Adrenal gland (tissue), 12 donors: Measurements from ENCODE around the gene CTAGE8. TPM values are rescaled to one million over a fixed set of nuclear protein-coding genes. Genes with fewer than 3 reads are reported as not detected.
"Not testable (repeated sequence)": the region's sequence is repeated elsewhere in the genome, so short reads cannot be mapped to it uniquely, and the experiment has no call there.

ENCODE experiments used
- DNase-seq, 7 donors: peaks; one replicate each; pipeline ENCODE4 v3.0.0-alpha.2; 2019 to 2020
- H3K27ac ChIP-seq, 5 donors: fragments of 200-600 bp; sonication (generic) in 4 of 5; 1 replicate in 3 of 5; 2 replicates in 2 of 5; pipeline versions ENCODE4 v1.5.1 to v1.8.0; 2016 to 2020; ENCODE audit warnings: mild to moderate bottlenecking in 1 of 5
- H3K27me3 ChIP-seq: fragments of 200-600 bp; 2 replicates; pipeline ENCODE4 v1.8.0; 2021
- H3K36me3 ChIP-seq, 2 donors: fragments of 200-600 bp; replicated peaks in 1 of 2; 1 replicate in 1 of 2; 2 replicates in 1 of 2; pipeline versions ENCODE4 v1.5.1 to v1.8.0; 2018 to 2022
- H3K4me1 ChIP-seq, 2 donors: fragments of 200-600 bp; replicated peaks in 1 of 2; 1 replicate in 1 of 2; 2 replicates in 1 of 2; pipeline versions ENCODE4 v1.5.1 to v1.8.0; 2018 to 2021
- H3K4me3 ChIP-seq, 4 donors: fragments of 200-600 bp; sonication (generic) in 3 of 4; one replicate each; pipeline ENCODE4 v1.5.1; 2016 to 2018
- H3K9me3 ChIP-seq, 3 donors: fragments of 200-600 bp; sonication (generic) in 1 of 3; replicated peaks in 1 of 3; 1 replicate in 2 of 3; 2 replicates in 1 of 3; pipeline versions ENCODE4 v1.5.1 to v1.8.0; 2016 to 2021
- POLR2A ChIP-seq, 2 donors: fragments of 450-650 bp; IDR thresholded peaks; one replicate each; pipeline ENCODE4 v1.6.1; 2017; ENCODE audit warnings: antibody characterized with exemption in 2 of 2, mild to moderate bottlenecking in 2 of 2, moderate library complexity in 1 of 2
- WGBS, 4 donors: extraction: QIAGEN DNeasy Blood & Tissue Kit in 2 of 4; methylation state at CpG; one replicate each; pipeline versions ENCODE4 v1.1.5 to v1.1.7; 2013 to 2017; 5-methylcytosine and 5-hydroxymethylcytosine counted together
- intact Hi-C, 2 donors: fragments of 100-400 bp; cut with DNase I; formaldehyde crosslinking; loops; one replicate each; pipeline versions ENCODE4 v1.14.1 to v1.15.0; 2022 to 2023
- polyA plus RNA-seq, 3 donors: library from polyadenylated mRNA; stranded (reverse); fragments of 200-250 nt in 2 of 3; fragments of 350-450 nt in 1 of 3; fragmentation: Illumina TruSeq in 1 of 3; extraction: RNeasy Lipid Tissue Mini Kit (QIAGEN cat#74804) in 1 of 3; gene quantifications; one replicate each; pipeline ENCODE4 v1.2.3, GENCODE V29; 2013 to 2014
- total RNA-seq, 9 donors: library from RNA; depleted of rRNA in 4 of 9; stranded (reverse); fragments of >200 nt in 4 of 9; fragments of 120-200 nt in 1 of 9; fragmentation: NEBNext Ultra II Directional in 1 of 9; extraction: Animal tissue kit (Norgen Biotek cat#: 25700) in 1 of 9; gene quantifications; one replicate each; pipeline versions ENCODE4 v1.1.0 to v1.2.4, GENCODE V29; 2013 to 2023
- TF ChIP-seq, protein P1 (sequence below), 6 experiments: fragments of 450-650 bp in 4 of 6; fragments of 200-600 bp in 2 of 6; sonication (generic) in 1 of 6; IDR thresholded peaks; 1 replicate in 5 of 6; 2 replicates in 1 of 6; pipeline versions ENCODE4 v1.5.1 to v1.8.0; 2016 to 2021; ENCODE audit warnings: antibody characterized with exemption in 6 of 6, mild to moderate bottlenecking in 2 of 6, moderate library complexity in 1 of 6
- donor health status: healthy with polysubstance abuse.
- donor health status: Bipolar disorder and iron deficiency.
- donor health status: DM: yes; HTN: yes; CAD: no.
- donor health status: DM: no; HTN: no; CAD: no.
- donor health status: DM: no; HTN: no; CAD: no.
- donor health status: DM: yes; HTN: yes; CAD: no.

Gene CTAGE8
- total and polyA plus RNA-seq, 12 donors = 0.22 to 1.9 (median 0.40) TPM; not detected in 7

- Histone ChIP-seq H3K36me3 (no peaks in the 10 kb centered on the region), H3K4me3 (no peak overlapping the region), H3K27me3 (no peaks in the 10 kb centered on the region), H3K27ac (no peak overlapping the region), H3K4me1 (no peaks in the 10 kb centered on the region), H3K9me3 (no peaks in the 10 kb centered on the region)
- WGBS, 4 donors = 65 to 81% (median 73%) methylated on average over 3 of the region's 3 CpGs
- TF ChIP-seq, protein P1, sequence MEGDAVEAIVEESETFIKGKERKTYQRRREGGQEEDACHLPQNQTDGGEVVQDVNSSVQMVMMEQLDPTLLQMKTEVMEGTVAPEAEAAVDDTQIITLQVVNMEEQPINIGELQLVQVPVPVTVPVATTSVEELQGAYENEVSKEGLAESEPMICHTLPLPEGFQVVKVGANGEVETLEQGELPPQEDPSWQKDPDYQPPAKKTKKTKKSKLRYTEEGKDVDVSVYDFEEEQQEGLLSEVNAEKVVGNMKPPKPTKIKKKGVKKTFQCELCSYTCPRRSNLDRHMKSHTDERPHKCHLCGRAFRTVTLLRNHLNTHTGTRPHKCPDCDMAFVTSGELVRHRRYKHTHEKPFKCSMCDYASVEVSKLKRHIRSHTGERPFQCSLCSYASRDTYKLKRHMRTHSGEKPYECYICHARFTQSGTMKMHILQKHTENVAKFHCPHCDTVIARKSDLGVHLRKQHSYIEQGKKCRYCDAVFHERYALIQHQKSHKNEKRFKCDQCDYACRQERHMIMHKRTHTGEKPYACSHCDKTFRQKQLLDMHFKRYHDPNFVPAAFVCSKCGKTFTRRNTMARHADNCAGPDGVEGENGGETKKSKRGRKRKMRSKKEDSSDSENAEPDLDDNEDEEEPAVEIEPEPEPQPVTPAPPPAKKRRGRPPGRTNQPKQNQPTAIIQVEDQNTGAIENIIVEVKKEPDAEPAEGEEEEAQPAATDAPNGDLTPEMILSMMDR (IDR thresholded peaks at IDR 0.05) = no peak
- TF ChIP-seq POLR2A (IDR thresholded peaks at IDR 0.05) = no peak
- intact Hi-C loops = no loop called here
- DNase-seq = no peak
Observed at GRCh38 chr7:144256112-144256511, 13.0 kb downstream of the CTAGE8 start.

GRCh38 chr7:144255471-144255897, 13.6 kb downstream of the CTAGE8 start:
- H3K27me3 ChIP-seq = no peaks in the 10 kb centered on the region
- no peak overlapping the region for H3K4me3 ChIP-seq
- no peak for TF ChIP-seq POLR2A (IDR thresholded peaks at IDR 0.05)
- TF ChIP-seq, protein P1 (IDR thresholded peaks at IDR 0.05) = no peak
- DNase-seq = no peak
- intact Hi-C loops = no loop called here
- 69 to 75% (median 71%) methylated on average over 5 of the region's 5 CpGs for WGBS, 4 donors
- H3K9me3 ChIP-seq = no peaks in the 10 kb centered on the region
- H3K27ac ChIP-seq = no peak overlapping the region
- H3K36me3 ChIP-seq = no peaks in the 10 kb centered on the region
- H3K4me1 ChIP-seq = no peaks in the 10 kb centered on the region

- H3K27ac ChIP-seq, DNase-seq, H3K9me3 ChIP-seq, H3K27me3 ChIP-seq, H3K36me3 ChIP-seq, H3K4me3 ChIP-seq, H3K4me1 ChIP-seq, intact Hi-C loops: not testable (repeated sequence)
- WGBS, 4 donors = no CpG with 5 or more reads among the region's 4 CpGs
Observed at GRCh38 chr7:144252307-144252706, 16.8 kb downstream of the CTAGE8 start.

GRCh38 chr7:144247674-144248330, 21.3 kb downstream of the CTAGE8 start:
- H3K9me3 ChIP-seq, intact Hi-C loops, H3K27me3 ChIP-seq, H3K4me3 ChIP-seq, DNase-seq, H3K27ac ChIP-seq, H3K4me1 ChIP-seq, H3K36me3 ChIP-seq: not testable (repeated sequence)
- WGBS, 4 donors = no CpG with 5 or more reads among the region's 1 CpG

DNA sequence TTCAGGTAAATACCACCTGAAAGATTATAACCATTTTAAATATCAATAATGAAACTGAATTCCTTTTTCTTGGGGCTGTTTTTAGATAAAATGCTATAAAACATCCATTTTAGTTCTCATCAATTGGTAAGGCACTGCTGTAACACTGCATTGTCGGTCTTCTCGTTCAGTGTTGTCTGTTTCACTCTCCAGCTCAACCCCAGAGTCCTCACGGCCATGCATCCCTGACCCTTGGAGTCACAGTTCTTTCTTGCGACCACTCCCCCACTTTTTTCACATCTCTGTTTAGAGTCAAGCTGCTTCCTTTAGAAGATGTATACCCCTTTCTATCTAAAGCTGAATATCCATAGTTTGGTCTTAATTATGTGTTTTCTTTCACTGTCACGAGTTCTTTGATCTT, 22.1 kb downstream of the CTAGE8 start:
- H3K4me3 ChIP-seq, intact Hi-C loops, H3K36me3 ChIP-seq, H3K9me3 ChIP-seq, H3K4me1 ChIP-seq, H3K27me3 ChIP-seq, DNase-seq, H3K27ac ChIP-seq: not testable (repeated sequence)
- WGBS, 4 donors = no CpG with 5 or more reads among the region's 5 CpGs

GRCh38 chr7:144245372-144245771, 23.7 kb downstream of the CTAGE8 start:
- H3K36me3 ChIP-seq, intact Hi-C loops, H3K4me1 ChIP-seq, DNase-seq, H3K4me3 ChIP-seq, H3K27me3 ChIP-seq, H3K9me3 ChIP-seq, H3K27ac ChIP-seq: not testable (repeated sequence)
- no CpG with 5 or more reads among the region's 2 CpGs for WGBS, 4 donors

- H3K4me3 ChIP-seq, H3K27ac ChIP-seq, intact Hi-C loops, H3K9me3 ChIP-seq, H3K36me3 ChIP-seq, H3K27me3 ChIP-seq, DNase-seq, H3K4me1 ChIP-seq: not testable (repeated sequence)
- 90 to 100% (median 93%) methylated on average over 1 of the region's 2 CpGs for WGBS, 4 donors
Observed at GRCh38 chr7:144239365-144239764, 29.7 kb downstream of the CTAGE8 start, which contains the start of gene OR2A42. TSS of gene OR2A42 (minus strand) at chr7:144239605. CDS start at chr7:144232843, 6,762 bp downstream.

- H3K27me3 ChIP-seq, H3K4me1 ChIP-seq, H3K4me3 ChIP-seq, DNase-seq, H3K36me3 ChIP-seq, intact Hi-C loops, H3K27ac ChIP-seq, H3K9me3 ChIP-seq: not testable (repeated sequence)
- WGBS, 4 donors = 80 to 100% (median 93%) methylated on average over 1 to 2 of the region's 2 CpGs
Observed at GRCh38 chr7:144238530-144239082, 30.5 kb downstream of the CTAGE8 start.

- DNase-seq, H3K27ac ChIP-seq, intact Hi-C loops, H3K9me3 ChIP-seq, H3K4me1 ChIP-seq, H3K36me3 ChIP-seq, H3K27me3 ChIP-seq, H3K4me3 ChIP-seq: not testable (repeated sequence)
- WGBS, 4 donors = 55 to 81% (median 62%) methylated on average over 1 of the region's 1 CpG
Observed at GRCh38 chr7:144233039-144233438, 36.0 kb downstream of the CTAGE8 start.
